H9 (cell line): ENCODE data around the gene EDA. TPM values are rescaled to one million over a fixed set of nuclear protein-coding genes. Genes with fewer than 3 reads are reported as not detected.

Experiments used
- DNase-seq: peaks from one replicate; pipeline ENCODE4 v3.0.0-alpha.2; 2017
- H2AFZ ChIP-seq: one replicate; pipeline ENCODE4 v1.6.1; 2013; ENCODE audit warnings: mild to moderate bottlenecking, low read length, control low read depth, moderate library complexity
- H2AK5ac ChIP-seq: 2 replicates; pipeline ENCODE4 v1.6.1; 2013; ENCODE audit warnings: low read length, control low read depth, mixed read lengths; ENCODE audit not compliant: insufficient read length
- H2BK120ac ChIP-seq: one replicate; pipeline ENCODE4 v1.6.1; 2013; ENCODE audit warnings: low read depth, mild to moderate bottlenecking, low read length, control low read depth, inconsistent platforms; ENCODE audit not compliant: poor library complexity, severe bottlenecking
- H2BK12ac ChIP-seq: 2 replicates; pipeline ENCODE4 v1.6.1; 2013; ENCODE audit warnings: low read length, control low read depth, mixed read lengths, low read depth; ENCODE audit not compliant: insufficient read length
- H2BK15ac ChIP-seq: 2 replicates; pipeline ENCODE4 v1.6.1; 2013; ENCODE audit warnings: low read depth, low read length, control low read depth
- H2BK20ac ChIP-seq: one replicate; pipeline ENCODE4 v1.6.1; 2013; ENCODE audit warnings: low read depth, mild to moderate bottlenecking, low read length, control low read depth, inconsistent platforms; ENCODE audit not compliant: poor library complexity, severe bottlenecking
- H2BK5ac ChIP-seq: 2 replicates; pipeline ENCODE4 v1.6.1; 2013; ENCODE audit warnings: low read length, control low read depth, mixed read lengths; ENCODE audit not compliant: insufficient read length
- H3K14ac ChIP-seq: 2 replicates; pipeline ENCODE4 v1.6.1; 2013; ENCODE audit warnings: low read length, control low read depth; ENCODE audit not compliant: insufficient read depth
- H3K18ac ChIP-seq: 2 replicates; pipeline ENCODE4 v1.6.1; 2013; ENCODE audit warnings: low read depth, mild to moderate bottlenecking, mixed read lengths, low read length, control low read depth; ENCODE audit not compliant: insufficient read length
- H3K23ac ChIP-seq: 2 replicates; pipeline ENCODE4 v1.6.1; 2013; ENCODE audit warnings: low read length, control low read depth, mixed read lengths, low read depth; ENCODE audit not compliant: insufficient read length
- H3K23me2 ChIP-seq: 2 replicates; pipeline ENCODE4 v1.6.1; 2013; ENCODE audit warnings: low read depth, mild to moderate bottlenecking, mixed read lengths, low read length, control low read depth; ENCODE audit not compliant: insufficient read length, poor library complexity, severe bottlenecking
- H3K27ac ChIP-seq: 2 replicates; pipeline ENCODE4 v1.5.1; 2013; ENCODE audit warnings: low read length, control low read depth, mixed read lengths, low read depth; ENCODE audit not compliant: insufficient read length
- H3K27me3 ChIP-seq: 2 replicates; pipeline ENCODE4 v1.6.1; 2013; ENCODE audit warnings: low read length, control low read depth, inconsistent platforms; ENCODE audit not compliant: insufficient read depth
- H3K4ac ChIP-seq: 2 replicates; pipeline ENCODE4 v1.6.1; 2013; ENCODE audit warnings: low read depth, mild to moderate bottlenecking, control low read depth, inconsistent platforms, low read length, moderate library complexity
- H3K4me1 ChIP-seq: 2 replicates; pipeline ENCODE4 v1.6.1; 2013; ENCODE audit warnings: low read length, control low read depth, inconsistent platforms; ENCODE audit not compliant: insufficient read depth
- H3K4me2 ChIP-seq: 2 replicates; pipeline ENCODE4 v1.6.1; 2013; ENCODE audit warnings: low read length, control low read depth, mixed read lengths; ENCODE audit not compliant: insufficient read length, insufficient read depth
- H3K56ac ChIP-seq: 2 replicates; pipeline ENCODE4 v1.6.1; 2013; ENCODE audit warnings: low read depth, mild to moderate bottlenecking, mixed read lengths, low read length, control low read depth; ENCODE audit not compliant: insufficient read length
- H3K79me1 ChIP-seq: 2 replicates; pipeline ENCODE4 v1.6.1; 2013; ENCODE audit warnings: low read depth, mild to moderate bottlenecking, moderate library complexity, low read length, control low read depth, inconsistent platforms; ENCODE audit not compliant: insufficient read depth, poor library complexity, severe bottlenecking
- H3K79me2 ChIP-seq: 2 replicates; pipeline ENCODE4 v1.6.1; 2013; ENCODE audit warnings: low read length, control low read depth, inconsistent platforms; ENCODE audit not compliant: insufficient read depth
- H3K9ac ChIP-seq: 2 replicates; pipeline ENCODE4 v1.6.1; 2013; ENCODE audit warnings: low read length, control low read depth, mixed read lengths; ENCODE audit not compliant: insufficient read length; ENCODE audit errors: extremely low read depth
- H3K9me3 ChIP-seq: one replicate; pipeline ENCODE4 v1.6.1; 2013; ENCODE audit warnings: low read depth, low read length, inconsistent platforms; ENCODE audit not compliant: control insufficient read depth
- H3T11ph ChIP-seq: one replicate; pipeline ENCODE4 v1.6.1; 2013; ENCODE audit warnings: mild to moderate bottlenecking, low read length, control low read depth, inconsistent platforms
- H4K20me1 ChIP-seq: one replicate; pipeline ENCODE4 v1.6.1; 2013; ENCODE audit not compliant: control insufficient read depth, insufficient read length, insufficient read depth
- H4K5ac ChIP-seq: 2 replicates; pipeline ENCODE4 v1.6.1; 2013; ENCODE audit warnings: low read depth, mild to moderate bottlenecking, mixed read lengths, low read length, control low read depth; ENCODE audit not compliant: insufficient read length
- H4K8ac ChIP-seq: replicated peaks from 2 replicates; pipeline ENCODE4 v1.6.1; 2013; ENCODE audit warnings: low read length, control low read depth, mixed read lengths, low read depth; ENCODE audit not compliant: insufficient read length
- H4K91ac ChIP-seq: 2 replicates; pipeline ENCODE4 v1.6.1; 2013; ENCODE audit warnings: low read depth, mild to moderate bottlenecking, moderate library complexity, mixed read lengths, low read length, control low read depth; ENCODE audit not compliant: insufficient read length
- H3K27ac Mint-ChIP-seq, 3 experiments: 2 replicates in 2 of 3; 3 replicates in 1 of 3; pipeline ENCODE4 v1.8.0; 2020 to 2021; ENCODE audit warnings: mixed read lengths in 3 of 3, mild to moderate bottlenecking in 1 of 3, moderate library complexity in 1 of 3
- H3K27me3 Mint-ChIP-seq: 2 replicates; pipeline ENCODE4 v1.8.0; 2021; ENCODE audit warnings: low read depth, mild to moderate bottlenecking, moderate library complexity, mixed read lengths
- H3K36me3 Mint-ChIP-seq, 3 experiments: 2 replicates in 2 of 3; 3 replicates in 1 of 3; pipeline ENCODE4 v1.8.0; 2020 to 2021; ENCODE audit warnings: low read depth in 3 of 3, mixed read lengths in 3 of 3; ENCODE audit not compliant: insufficient read depth in 1 of 3
- H3K4me1 Mint-ChIP-seq, 2 experiments: 2 replicates each; pipeline ENCODE4 v1.8.0; 2020; ENCODE audit warnings: mixed read lengths in 2 of 2
- H3K4me3 Mint-ChIP-seq, 2 experiments: 2 replicates in 1 of 2; 3 replicates in 1 of 2; pipeline ENCODE4 v1.8.0; 2020 to 2021; ENCODE audit warnings: mild to moderate bottlenecking in 2 of 2, mixed read lengths in 2 of 2, moderate library complexity in 1 of 2
- H3K9me3 Mint-ChIP-seq, 2 experiments: 2 replicates in 1 of 2; 3 replicates in 1 of 2; pipeline ENCODE4 v1.8.0; 2020; ENCODE audit warnings: mild to moderate bottlenecking in 2 of 2, mixed read lengths in 2 of 2, moderate library complexity in 1 of 2
- WGBS: extraction: QIAGEN DNeasy Blood & Tissue Kit; methylation state at CpG from one replicate; pipeline ENCODE4 v1.1.7; 2013; ENCODE audit warnings: missing lambda C conversion rate, low lambda C conversion rate, mixed read lengths; ENCODE audit not compliant: insufficient read length; ENCODE audit errors: extremely low coverage; 5-methylcytosine and 5-hydroxymethylcytosine counted together
- total RNA-seq: library from RNA; stranded (reverse); gene quantifications from 2 replicates; pipeline ENCODE4 v1.2.1, GENCODE V29; 2021
- TF ChIP-seq, protein P1 (sequence below): fragments of 200-600 bp; sonication (generic); conservative IDR thresholded peaks from 3 replicates; pipeline ENCODE4 v1.8.0; 2021; ENCODE audit warnings: antibody characterized with exemption, mild to moderate bottlenecking

EDA gene
- total RNA-seq, 1 experiment from 2014 or later, result 7.7 TPM

DNA sequence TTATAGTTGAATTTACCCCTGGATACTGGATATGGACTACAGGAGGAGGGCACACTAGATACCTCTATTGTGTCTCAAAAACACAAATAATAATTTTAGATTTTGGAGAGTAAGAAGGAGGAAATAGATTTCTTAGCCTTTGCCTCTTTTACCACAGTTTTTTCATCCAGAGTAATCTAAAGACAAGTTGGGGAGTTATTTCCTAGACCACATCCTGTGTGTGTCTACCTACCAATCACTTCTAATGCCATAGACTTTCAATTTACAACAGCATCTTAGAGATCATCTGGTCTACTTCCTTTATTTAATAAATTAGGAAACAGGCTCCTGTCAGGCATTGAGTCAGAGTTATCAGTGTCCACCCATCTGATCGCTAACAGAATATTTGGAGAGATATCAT lies 191.5 kb downstream of the EDA start:
- H3K4ac ChIP-seq, result no peak overlapping the region
- H3K23ac ChIP-seq, result no peak overlapping the region
- H2BK5ac ChIP-seq, result no peak overlapping the region
- no peaks in the 10 kb centered on the region for H3K79me2 ChIP-seq
- H3K14ac ChIP-seq, result no peak overlapping the region
- peaks cover 13% of the 10 kb centered on the region for H3K9me3 ChIP-seq
- no peak overlapping the region for H2AFZ ChIP-seq
- H3K56ac ChIP-seq, result no peak overlapping the region
- DNase-seq, result no peak
- Mint-ChIP-seq H3K27me3 (no peaks in the 10 kb centered on the region), H3K9me3 (peaks cover 39 to 46% of the 10 kb centered on the region in 2 experiments; a peak in 4 of 5 replicates), H3K4me3 (no peak overlapping the region), H3K27ac (no peak overlapping the region), H3K36me3 (peaks cover 0 to 2% (median 0%) of the 10 kb centered on the region in 3 experiments; a peak in 2 of 7 replicates), H3K4me1 (no peaks in the 10 kb centered on the region)
- H3K23me2 ChIP-seq, result no peaks in the 10 kb centered on the region
- no peak overlapping the region for H2BK15ac ChIP-seq
- TF ChIP-seq, protein P1, sequence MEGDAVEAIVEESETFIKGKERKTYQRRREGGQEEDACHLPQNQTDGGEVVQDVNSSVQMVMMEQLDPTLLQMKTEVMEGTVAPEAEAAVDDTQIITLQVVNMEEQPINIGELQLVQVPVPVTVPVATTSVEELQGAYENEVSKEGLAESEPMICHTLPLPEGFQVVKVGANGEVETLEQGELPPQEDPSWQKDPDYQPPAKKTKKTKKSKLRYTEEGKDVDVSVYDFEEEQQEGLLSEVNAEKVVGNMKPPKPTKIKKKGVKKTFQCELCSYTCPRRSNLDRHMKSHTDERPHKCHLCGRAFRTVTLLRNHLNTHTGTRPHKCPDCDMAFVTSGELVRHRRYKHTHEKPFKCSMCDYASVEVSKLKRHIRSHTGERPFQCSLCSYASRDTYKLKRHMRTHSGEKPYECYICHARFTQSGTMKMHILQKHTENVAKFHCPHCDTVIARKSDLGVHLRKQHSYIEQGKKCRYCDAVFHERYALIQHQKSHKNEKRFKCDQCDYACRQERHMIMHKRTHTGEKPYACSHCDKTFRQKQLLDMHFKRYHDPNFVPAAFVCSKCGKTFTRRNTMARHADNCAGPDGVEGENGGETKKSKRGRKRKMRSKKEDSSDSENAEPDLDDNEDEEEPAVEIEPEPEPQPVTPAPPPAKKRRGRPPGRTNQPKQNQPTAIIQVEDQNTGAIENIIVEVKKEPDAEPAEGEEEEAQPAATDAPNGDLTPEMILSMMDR, result no peak
- H4K91ac ChIP-seq, result no peak overlapping the region
- H2BK20ac ChIP-seq, result no peak overlapping the region
- H3K4me2 ChIP-seq, result no peak overlapping the region
- H4K8ac ChIP-seq, result no peak overlapping the region
- H3K27me3 ChIP-seq, result no peaks in the 10 kb centered on the region
- no peak overlapping the region for H3T11ph ChIP-seq
- no peak overlapping the region for H2BK120ac ChIP-seq
- H4K20me1 ChIP-seq, result no peaks in the 10 kb centered on the region
- no peaks in the 10 kb centered on the region for H3K79me1 ChIP-seq
- no peak overlapping the region for H2BK12ac ChIP-seq
- no peak overlapping the region for H3K18ac ChIP-seq
- no peak overlapping the region for H3K27ac ChIP-seq
- no peak overlapping the region for H4K5ac ChIP-seq
- no peaks in the 10 kb centered on the region for H3K4me1 ChIP-seq
- WGBS, result no CpG with 5 or more reads among the region's 1 CpG
- no peak overlapping the region for H2AK5ac ChIP-seq
- H3K9ac ChIP-seq, result no peak overlapping the region
